Ascending aorta (tissue), 2 donors: ENCODE results near the gene SLC24A3. TPM values are rescaled to one million over a fixed set of nuclear protein-coding genes. Genes with fewer than 3 reads are reported as not detected.

Experiments
- DNase-seq, 2 donors: peaks; one replicate each; pipeline ENCODE4 v3.0.0-alpha.2; 2019; ENCODE audit warnings: low spot score in 2 of 2
- H3K27ac ChIP-seq, 2 donors: fragments of 200-600 bp; sonication (generic); one replicate each; pipeline ENCODE4 v1.5.1; 2016 to 2017; ENCODE audit warnings: mild to moderate bottlenecking in 1 of 2
- H3K27me3 ChIP-seq: fragments of 200-600 bp; sonication (generic); one replicate; pipeline ENCODE4 v1.5.1; 2017
- H3K36me3 ChIP-seq, 2 donors: fragments of 200-600 bp; sonication (generic); one replicate each; pipeline ENCODE4 v1.5.1; 2016
- H3K4me1 ChIP-seq, 2 donors: fragments of 200-600 bp; sonication (generic); one replicate each; pipeline ENCODE4 v1.5.1; 2016 to 2017; ENCODE audit warnings: mild to moderate bottlenecking in 1 of 2
- H3K4me3 ChIP-seq, 2 donors: fragments of 200-600 bp; sonication (generic); one replicate each; pipeline ENCODE4 v1.5.1; 2016 to 2017; ENCODE audit warnings: mild to moderate bottlenecking in 1 of 2
- H3K9me3 ChIP-seq, 2 donors: fragments of 200-600 bp; sonication (generic); one replicate each; pipeline ENCODE4 v1.5.1; 2016
- intact Hi-C: fragments of 100-400 bp; cut with DNase I; formaldehyde crosslinking; loops from one replicate; pipeline ENCODE4 v1.15.1; 2023
- total RNA-seq: library from RNA; depleted of rRNA; stranded (reverse); fragments of >200 nt; gene quantifications from one replicate; pipeline ENCODE4 v1.1.0, GENCODE V29; 2016
- TF ChIP-seq, protein P1 (sequence below), 3 experiments: fragments of 200-600 bp in 2 of 3; fragments of 450-650 bp in 1 of 3; sonication (generic) in 2 of 3; IDR thresholded peaks; one replicate each; pipeline ENCODE4 v1.5.1; 2016 to 2019; ENCODE audit warnings: antibody characterized with exemption in 3 of 3, mild to moderate bottlenecking in 1 of 3, moderate library complexity in 1 of 3

SLC24A3 gene
- total RNA-seq, 1 donor from 2014 or later, result 12.9 TPM

DNA sequence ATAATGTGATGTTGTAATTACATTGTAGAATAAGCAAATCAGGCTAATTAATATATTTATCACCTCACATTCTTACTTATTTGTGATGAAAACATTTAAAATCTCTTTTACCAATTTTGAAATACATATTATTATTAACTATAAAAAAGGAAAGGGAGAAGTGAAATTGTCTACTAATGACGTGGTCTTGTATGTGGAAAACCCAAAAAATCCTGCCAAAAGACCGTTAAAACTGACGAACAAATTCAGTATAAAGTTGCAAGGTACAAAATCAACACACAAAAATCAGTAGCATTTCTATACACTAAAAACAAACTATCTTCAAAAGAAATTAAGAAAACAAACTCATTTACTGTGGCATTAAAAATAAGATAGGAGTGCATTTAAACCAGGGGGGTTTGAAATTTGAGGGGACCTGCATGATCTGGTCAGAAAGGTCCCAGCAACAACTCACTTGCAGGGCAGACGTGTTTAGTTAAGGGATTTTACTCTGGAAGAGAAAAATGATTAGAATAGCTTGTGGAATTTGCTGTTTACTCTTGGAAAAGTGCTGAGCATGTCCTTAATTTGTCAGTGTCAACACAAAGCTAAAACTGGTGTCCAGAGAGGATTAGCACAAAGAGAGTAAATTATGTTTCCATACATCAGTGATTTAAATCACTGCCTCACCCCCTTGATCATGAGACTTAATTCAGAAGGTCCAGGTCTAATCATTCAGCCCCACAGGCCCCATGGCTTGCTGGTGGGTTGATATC is 310.6 kb downstream of the SLC24A3 start:
- no peak overlapping the region for H3K4me3 ChIP-seq
- no peaks in the 10 kb centered on the region for H3K27me3 ChIP-seq
- no peaks in the 10 kb centered on the region for H3K9me3 ChIP-seq
- H3K36me3 ChIP-seq, result no peaks in the 10 kb centered on the region
- DNase-seq, result no peak
- TF ChIP-seq, protein P1, sequence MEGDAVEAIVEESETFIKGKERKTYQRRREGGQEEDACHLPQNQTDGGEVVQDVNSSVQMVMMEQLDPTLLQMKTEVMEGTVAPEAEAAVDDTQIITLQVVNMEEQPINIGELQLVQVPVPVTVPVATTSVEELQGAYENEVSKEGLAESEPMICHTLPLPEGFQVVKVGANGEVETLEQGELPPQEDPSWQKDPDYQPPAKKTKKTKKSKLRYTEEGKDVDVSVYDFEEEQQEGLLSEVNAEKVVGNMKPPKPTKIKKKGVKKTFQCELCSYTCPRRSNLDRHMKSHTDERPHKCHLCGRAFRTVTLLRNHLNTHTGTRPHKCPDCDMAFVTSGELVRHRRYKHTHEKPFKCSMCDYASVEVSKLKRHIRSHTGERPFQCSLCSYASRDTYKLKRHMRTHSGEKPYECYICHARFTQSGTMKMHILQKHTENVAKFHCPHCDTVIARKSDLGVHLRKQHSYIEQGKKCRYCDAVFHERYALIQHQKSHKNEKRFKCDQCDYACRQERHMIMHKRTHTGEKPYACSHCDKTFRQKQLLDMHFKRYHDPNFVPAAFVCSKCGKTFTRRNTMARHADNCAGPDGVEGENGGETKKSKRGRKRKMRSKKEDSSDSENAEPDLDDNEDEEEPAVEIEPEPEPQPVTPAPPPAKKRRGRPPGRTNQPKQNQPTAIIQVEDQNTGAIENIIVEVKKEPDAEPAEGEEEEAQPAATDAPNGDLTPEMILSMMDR (IDR thresholded peaks at IDR 0.05), result no peak
- H3K27ac ChIP-seq, result no peak overlapping the region
- no peaks in the 10 kb centered on the region for H3K4me1 ChIP-seq
- intact Hi-C loops, result no loop called here

DNA sequence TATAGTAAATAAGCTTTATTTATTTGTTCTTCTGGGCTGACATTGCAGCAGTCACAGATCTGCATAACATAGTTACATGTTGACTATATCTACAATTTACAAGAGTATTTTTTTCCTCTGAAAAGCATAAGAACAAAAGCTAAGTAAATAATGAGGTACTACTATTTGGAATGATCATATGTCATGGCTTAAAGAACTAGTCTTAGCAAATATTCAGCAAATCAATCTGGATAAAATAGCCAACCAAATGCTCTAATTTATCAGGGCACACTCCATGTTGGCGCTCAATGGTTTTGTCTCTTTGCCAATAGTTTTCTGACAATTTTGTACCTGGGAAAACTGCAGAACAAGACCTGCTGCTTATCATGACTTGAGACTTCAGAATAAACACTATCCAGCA is 312.2 kb downstream of the SLC24A3 start:
- no peak for DNase-seq
- intact Hi-C loops, result no loop called here
- Histone ChIP-seq H3K27me3 (no peaks in the 10 kb centered on the region), H3K4me1 (no peaks in the 10 kb centered on the region), H3K27ac (no peak overlapping the region), H3K9me3 (no peaks in the 10 kb centered on the region), H3K36me3 (no peaks in the 10 kb centered on the region), H3K4me3 (no peak overlapping the region)
- TF ChIP-seq, protein P1 (IDR thresholded peaks at IDR 0.05), result no peak

DNA sequence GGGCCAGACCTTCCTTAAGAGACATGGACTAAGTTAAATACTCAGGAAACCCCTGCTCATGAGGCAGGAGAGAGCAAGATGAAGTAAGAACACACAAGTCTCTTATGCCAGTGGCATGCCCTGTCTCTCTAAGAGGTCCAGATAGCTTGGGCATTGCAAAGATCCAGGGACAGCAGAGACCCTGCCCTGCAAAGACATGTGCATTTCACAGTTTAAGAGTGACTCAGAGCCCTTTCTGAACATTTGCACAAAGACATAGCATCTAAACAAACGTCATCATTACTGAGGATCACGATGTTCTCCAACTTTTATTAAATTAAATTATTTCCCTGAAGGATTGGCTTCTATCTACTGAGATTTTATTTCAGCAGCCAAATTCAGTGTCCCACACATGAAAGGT is 315.1 kb downstream of the SLC24A3 start:
- no peak for DNase-seq
- Histone ChIP-seq H3K27ac (no peak overlapping the region), H3K27me3 (no peaks in the 10 kb centered on the region), H3K4me1 (no peaks in the 10 kb centered on the region), H3K9me3 (no peaks in the 10 kb centered on the region), H3K36me3 (no peaks in the 10 kb centered on the region), H3K4me3 (no peak overlapping the region)
- intact Hi-C loops, result no loop called here
- TF ChIP-seq, protein P1 (IDR thresholded peaks at IDR 0.05), result no peak

DNA sequence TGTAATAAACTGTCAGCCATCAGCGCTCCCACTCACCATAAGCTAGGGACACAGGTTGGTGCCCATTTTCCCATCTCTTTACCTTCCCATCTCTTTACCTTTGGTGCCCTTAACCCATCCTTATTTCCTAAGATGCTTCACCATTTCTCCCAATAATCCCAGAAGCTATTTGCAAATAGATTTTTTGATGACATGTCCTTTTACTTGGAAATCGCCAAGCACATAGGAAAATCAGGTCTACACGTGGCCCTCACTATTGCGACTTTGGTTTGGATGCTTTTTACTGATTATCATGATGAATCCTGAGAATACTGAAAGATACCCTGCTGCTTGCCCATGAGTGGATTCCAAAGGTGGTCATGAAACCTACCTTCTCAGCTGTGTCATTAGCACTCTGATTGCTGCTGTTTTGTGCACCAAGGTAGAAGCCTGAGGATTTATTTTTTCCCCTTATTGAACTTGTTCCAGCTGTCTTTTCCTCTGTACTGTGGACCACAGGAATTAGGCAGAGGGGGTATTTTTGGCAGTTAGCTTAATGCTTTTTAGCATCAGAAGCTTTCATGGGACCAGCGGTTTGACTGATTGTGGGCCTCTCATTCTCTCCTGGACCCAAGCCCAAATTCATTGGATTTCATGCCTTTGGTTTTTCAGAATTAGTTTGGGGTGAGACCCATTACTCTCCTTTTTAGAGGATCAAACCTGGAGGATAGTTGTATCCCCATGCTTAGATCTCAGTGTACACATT is 316.0 kb downstream of the SLC24A3 start:
- DNase-seq, result no peak
- Histone ChIP-seq H3K36me3 (no peaks in the 10 kb centered on the region), H3K27me3 (no peaks in the 10 kb centered on the region), H3K4me1 (no peaks in the 10 kb centered on the region), H3K9me3 (no peaks in the 10 kb centered on the region), H3K27ac (no peak overlapping the region), H3K4me3 (no peak overlapping the region)
- intact Hi-C loops, result no loop called here
- TF ChIP-seq, protein P1 (IDR thresholded peaks at IDR 0.05), result no peak

DNA sequence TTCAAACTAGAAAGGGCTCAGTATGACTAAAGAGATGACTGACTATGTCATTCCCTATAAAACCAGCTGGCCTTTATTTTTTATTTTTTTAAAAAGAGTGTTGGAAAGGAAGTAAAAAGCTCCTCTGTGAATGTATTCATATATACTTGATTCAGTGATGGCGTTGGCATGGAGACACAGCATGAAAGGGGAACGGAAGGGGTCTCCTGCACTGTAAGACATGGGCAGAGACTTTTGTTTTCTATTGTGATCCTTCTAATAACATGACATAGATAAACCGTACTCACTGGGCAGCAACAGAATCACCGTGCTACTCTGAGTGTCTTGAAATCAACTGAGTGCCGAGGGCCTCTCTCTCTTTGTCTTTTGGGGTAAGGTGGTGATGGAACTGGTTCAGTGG is 317.6 kb downstream of the SLC24A3 start:
- Histone ChIP-seq H3K36me3 (no peaks in the 10 kb centered on the region), H3K4me1 (no peaks in the 10 kb centered on the region)
- intact Hi-C loops, result no loop called here

More for the DNA sequence above, 317.6 kb downstream of the SLC24A3 start:
- Histone ChIP-seq H3K27me3 (no peaks in the 10 kb centered on the region), H3K27ac (no peak overlapping the region), H3K4me3 (no peak overlapping the region), H3K9me3 (no peaks in the 10 kb centered on the region)
- DNase-seq, result no peak
- TF ChIP-seq, protein P1 (IDR thresholded peaks at IDR 0.05), result no peak
